Measurements from ENCODE around the gene MYOM3. TPM values are rescaled to one million over a fixed set of nuclear protein-coding genes. Genes with fewer than 3 reads are reported as not detected.

MYOM3 gene
- total RNA-seq, 1 experiment from 2014 or later: 0.05 TPM

GRCh38 chr1:24107462-24108138 is 4.3 kb downstream of the MYOM3 start:
- 0 out of 2 replicates have a peak overlapping the region, but pooled peaks have one; percentile 29 for H3K27ac ChIP-seq (ENCODE audit: low read length)
- no peaks in the 10 kb centered on the region for H3K9me3 ChIP-seq (ENCODE audit: control insufficient read depth, insufficient read depth, low read depth, low read length)
- intact Hi-C loops (cut with micrococcal nuclease; ENCODE audit: unreplicated experiment): no loop called here
- ATAC-seq (peak; percentile 55), DNase-seq (ENCODE audit: low read depth, low spot score) (no peak)
- H3K4me3 ChIP-seq (ENCODE audit: low read depth in 2 of 2, low read length in 2 of 2): no peak overlapping the region
- H3K27me3 ChIP-seq (ENCODE audit: control insufficient read depth, insufficient read depth, low read length): no peaks in the 10 kb centered on the region
- POLR2A ChIA-PET: no interaction called here
- in situ Hi-C loops (cut with HindIII; ENCODE audit: low pct_unique_long_range_greater_than_20kb, low sequenced_read_pairs): no loop called here
- CTCF ChIA-PET: no interaction called here
- TF ChIP-seq TCF7L2 (IDR thresholded peaks at IDR 0.05; ENCODE audit: low read depth, low read length): no peak
- TF ChIP-seq, protein P1, sequence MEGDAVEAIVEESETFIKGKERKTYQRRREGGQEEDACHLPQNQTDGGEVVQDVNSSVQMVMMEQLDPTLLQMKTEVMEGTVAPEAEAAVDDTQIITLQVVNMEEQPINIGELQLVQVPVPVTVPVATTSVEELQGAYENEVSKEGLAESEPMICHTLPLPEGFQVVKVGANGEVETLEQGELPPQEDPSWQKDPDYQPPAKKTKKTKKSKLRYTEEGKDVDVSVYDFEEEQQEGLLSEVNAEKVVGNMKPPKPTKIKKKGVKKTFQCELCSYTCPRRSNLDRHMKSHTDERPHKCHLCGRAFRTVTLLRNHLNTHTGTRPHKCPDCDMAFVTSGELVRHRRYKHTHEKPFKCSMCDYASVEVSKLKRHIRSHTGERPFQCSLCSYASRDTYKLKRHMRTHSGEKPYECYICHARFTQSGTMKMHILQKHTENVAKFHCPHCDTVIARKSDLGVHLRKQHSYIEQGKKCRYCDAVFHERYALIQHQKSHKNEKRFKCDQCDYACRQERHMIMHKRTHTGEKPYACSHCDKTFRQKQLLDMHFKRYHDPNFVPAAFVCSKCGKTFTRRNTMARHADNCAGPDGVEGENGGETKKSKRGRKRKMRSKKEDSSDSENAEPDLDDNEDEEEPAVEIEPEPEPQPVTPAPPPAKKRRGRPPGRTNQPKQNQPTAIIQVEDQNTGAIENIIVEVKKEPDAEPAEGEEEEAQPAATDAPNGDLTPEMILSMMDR (IDR thresholded peaks at IDR 0.05): no peak
- TF ChIP-seq REST (IDR thresholded peaks at IDR 0.05; ENCODE audit: insufficient read depth in 1 of 2, low read depth in 2 of 2, low read length in 1 of 2): no peak
- no peak for TF ChIP-seq SIN3A (IDR thresholded peaks at IDR 0.05; ENCODE audit: borderline replicate concordance, insufficient read depth, low read depth, low read length)
- TF ChIP-seq POLR2AphosphoS5 (IDR thresholded peaks at IDR 0.05; ENCODE audit: low read depth, low read length): no peak
- no TSS peak for BruUV-seq (replicated peaks)
- peaks cover 28% of the 10 kb centered on the region for H3K4me1 ChIP-seq (ENCODE audit: control insufficient read depth, insufficient read depth, low read length)
- no peaks in the 10 kb centered on the region; the same call in 1 of the 2 replicates for H3K36me3 ChIP-seq (ENCODE audit: control insufficient read depth, insufficient read depth, low read length)

GRCh38 chr1:24105368-24106160 is 6.4 kb downstream of the MYOM3 start:
- BruUV-seq (replicated peaks): no TSS peak
- ChIA-PET CTCF (interaction anchor here (0.6 kb wide), 1 partner anchor 460 kb away, joined by 3 read pairs; no protein-coding TSS in a partner anchor), POLR2A (interaction anchor here (0.7 kb wide), 1 partner anchor 93 kb away, joined by 14 read pairs; no protein-coding TSS in a partner anchor)
- in situ Hi-C loops (cut with HindIII; ENCODE audit: low pct_unique_long_range_greater_than_20kb, low sequenced_read_pairs) (no loop called here), intact Hi-C loops (cut with micrococcal nuclease; ENCODE audit: unreplicated experiment) (no loop called here)
- peaks cover 21% of the 10 kb centered on the region for H3K4me1 ChIP-seq (ENCODE audit: control insufficient read depth, insufficient read depth, low read length)
- H3K27me3 ChIP-seq (ENCODE audit: control insufficient read depth, insufficient read depth, low read length): no peaks in the 10 kb centered on the region
- H3K36me3 ChIP-seq (ENCODE audit: control insufficient read depth, insufficient read depth, low read length): no peaks in the 10 kb centered on the region; the same call in 1 of the 2 replicates
- ATAC-seq: no peak
- H3K9me3 ChIP-seq (ENCODE audit: control insufficient read depth, insufficient read depth, low read depth, low read length): no peaks in the 10 kb centered on the region
- H3K27ac ChIP-seq (ENCODE audit: low read length): no peak overlapping the region
- TF ChIP-seq, protein P1 (IDR thresholded peaks at IDR 0.05): no peak
- H3K4me3 ChIP-seq (ENCODE audit: low read depth in 2 of 2, low read length in 2 of 2): no peak overlapping the region
- DNase-seq (ENCODE audit: low read depth, low spot score): no peak
